K562 (cell line): ENCODE results near the gene ID1. TPM values are rescaled to one million over a fixed set of nuclear protein-coding genes. Genes with fewer than 3 reads are reported as not detected.

ENCODE experiments used
- ATAC-seq: fragments of 200-7000 bp; cut with Tn5 transposase; 3 replicates; pipeline ENCODE4 v1.9.1; 2020; ENCODE audit warnings: moderate library complexity
- BruUV-seq: library from RNA; stranded (reverse); fragments of 400-500 nt; replicated peaks from 2 replicates; lab custom pipeline; 2021; lab: Mats Ljungman, UMichigan
- CTCF ChIA-PET: fragments of 300-600 bp; formaldehyde crosslinking; extraction: SDS; loops from one replicate; lab custom pipeline; 2021; ENCODE audit warnings: low intra/inter-chr PET ratio; lab: Yijun Ruan, JAX
- POLR2A ChIA-PET: fragments of 300-600, 350-650 bp; sonication (Branson Sonifier 250); formaldehyde crosslinking; extraction: SDS; loops from one replicate; lab custom pipeline; 2021; ENCODE audit warnings: antibody characterized with exemption, inconsistent platforms; lab: Yijun Ruan, JAX
- DNase-seq, 4 experiments: peaks; one replicate each; pipeline versions ENCODE4 v3.0.0 to v3.0.0-alpha.2; 2011 to 2018; ENCODE audit warnings: low spot score in 3 of 4, mixed read lengths in 3 of 4; ENCODE audit errors: extremely low read depth in 1 of 4
- FAIRE-seq: peaks from 2 replicates; lab custom pipeline; 2011; peaks lifted over from hg19 to GRCh38; lab: Jason Lieb, UNC
- H2AFZ ChIP-seq: 2 replicates; pipeline ENCODE4 v1.6.0; 2011; ENCODE audit warnings: low read depth, low read length, control low read depth, inconsistent platforms
- H3K27ac ChIP-seq: fragments of 200-600 bp; 3 replicates; pipeline ENCODE4 v1.8.0; 2011; ENCODE audit warnings: low read depth, mild to moderate bottlenecking, control low read depth, inconsistent platforms, low read length, moderate library complexity, mixed read lengths; ENCODE audit errors: extremely low read depth
- H3K27me3 ChIP-seq, 2 experiments: fragments of 300-600 bp in 1 of 2; 2 replicates in 1 of 2; 3 replicates in 1 of 2; pipeline versions ENCODE4 v1.6.0 to v1.8.0; 2011; ENCODE audit warnings: inconsistent platforms in 2 of 2, low read length in 2 of 2, mild to moderate bottlenecking in 1 of 2, mixed read lengths in 1 of 2, moderate library complexity in 1 of 2; ENCODE audit not compliant: control insufficient read depth in 2 of 2, insufficient read depth in 2 of 2
- H3K36me3 ChIP-seq: fragments of 300-600 bp; 3 replicates; pipeline ENCODE4 v1.8.0; 2011; ENCODE audit warnings: mild to moderate bottlenecking, low read length, inconsistent platforms; ENCODE audit not compliant: control insufficient read depth, insufficient read depth
- H3K4me1 ChIP-seq, 2 experiments: fragments of 200-600 bp in 1 of 2; replicated peaks in 1 of 2; 2 replicates in 1 of 2; 3 replicates in 1 of 2; pipeline versions ENCODE4 v1.5.1 to v1.8.0; 2011; ENCODE audit warnings: inconsistent platforms in 2 of 2, low read length in 2 of 2, mild to moderate bottlenecking in 1 of 2, mixed read lengths in 1 of 2, moderate library complexity in 1 of 2; ENCODE audit not compliant: control insufficient read depth in 2 of 2, insufficient read depth in 2 of 2
- H3K4me2 ChIP-seq: 2 replicates; pipeline ENCODE4 v1.6.1; 2011; ENCODE audit warnings: low read length, control low read depth, inconsistent platforms, mixed read lengths; ENCODE audit not compliant: insufficient read depth
- H3K4me3 ChIP-seq: fragments of 200-600 bp; sonication (generic), shearing (Covaris generic); 2 replicates; pipeline ENCODE4 v1.5.1; 2016; ENCODE audit warnings: control low read depth, inconsistent platforms
- H3K79me2 ChIP-seq: fragments of 200-600 bp; 3 replicates; pipeline ENCODE4 v1.8.0; 2011; ENCODE audit warnings: low read length, inconsistent platforms; ENCODE audit not compliant: control insufficient read depth, insufficient read depth
- H3K9ac ChIP-seq, 2 experiments: 2 replicates each; pipeline versions ENCODE4 v1.6.0 to v1.6.1; 2011; ENCODE audit warnings: low read depth in 2 of 2, low read length in 2 of 2, control low read depth in 1 of 2, inconsistent platforms in 1 of 2, mild to moderate bottlenecking in 1 of 2, mixed read lengths in 1 of 2; ENCODE audit not compliant: insufficient read depth in 1 of 2
- H3K9me1 ChIP-seq: one replicate; pipeline ENCODE4 v1.6.0; 2011; ENCODE audit warnings: inconsistent platforms, mild to moderate bottlenecking, low read length, moderate library complexity; ENCODE audit not compliant: control insufficient read depth, insufficient read depth
- H3K9me3 ChIP-seq: replicated peaks from 2 replicates; pipeline ENCODE4 v1.5.1; 2011; ENCODE audit warnings: low read depth, low read length, inconsistent platforms; ENCODE audit not compliant: control insufficient read depth, insufficient read depth
- H4K20me1 ChIP-seq: replicated peaks from 2 replicates; pipeline ENCODE4 v1.6.1; 2011; ENCODE audit warnings: low read length, inconsistent platforms, mixed read lengths; ENCODE audit not compliant: control insufficient read depth, insufficient read depth
- BDP1 ChIP-seq: IDR thresholded peaks from 3 replicates; pipeline ENCODE4 v1.6.1; 2011; ENCODE audit not compliant: insufficient read length, insufficient read depth
- EGR1 ChIP-seq: fragments of 450-650 bp; conservative IDR thresholded peaks from 2 replicates; pipeline ENCODE4 v1.6.1; 2017; ENCODE audit warnings: mild to moderate bottlenecking
- FOXP1 ChIP-seq: sonication (generic); formaldehyde crosslinking; IDR thresholded peaks from 2 replicates; pipeline ENCODE4 v1.8.0; 2022; ENCODE audit warnings: mild to moderate bottlenecking, missing genetic modification reagents
- MEF2A ChIP-seq: IDR thresholded peaks from 2 replicates; pipeline ENCODE4 v1.6.1; 2011; ENCODE audit warnings: low read depth, mild to moderate bottlenecking, low read length, moderate library complexity; ENCODE audit not compliant: control insufficient read depth
- NBN ChIP-seq: fragments of 450-650 bp; IDR thresholded peaks from 2 replicates; pipeline ENCODE4 v1.6.1; 2016; ENCODE audit warnings: low read depth, mild to moderate bottlenecking
- NFE2 ChIP-seq: IDR thresholded peaks from 2 replicates; pipeline ENCODE4 v1.6.1; 2014; ENCODE audit warnings: antibody characterized with exemption, low read depth
- POLR2G ChIP-seq: fragments of 200-400 bp; formaldehyde crosslinking; IDR thresholded peaks from 2 replicates; pipeline ENCODE4 v1.6.1; 2017; ENCODE audit warnings: low read depth, mild to moderate bottlenecking, antibody characterized with exemption, low read length, moderate library complexity
- RBM22 ChIP-seq: fragments of 200-400 bp; formaldehyde crosslinking; IDR thresholded peaks from 2 replicates; pipeline ENCODE4 v1.6.1; 2018; ENCODE audit warnings: low read length, low read depth; ENCODE audit not compliant: poor library complexity, severe bottlenecking
- ZEB2 ChIP-seq: fragments of 450-650 bp; IDR thresholded peaks from 2 replicates; pipeline ENCODE4 v1.6.1; 2016
- ZNF12 ChIP-seq: sonication (generic); formaldehyde crosslinking; IDR thresholded peaks from 2 replicates; pipeline ENCODE4 v1.4.0; 2020; ENCODE audit warnings: mild to moderate bottlenecking, missing genetic modification reagents
- ZNF212 ChIP-seq: fragments of 450-650 bp; formaldehyde crosslinking; IDR thresholded peaks from 2 replicates; pipeline ENCODE4 v1.4.0; 2020; ENCODE audit warnings: mild to moderate bottlenecking
- WGBS: fragments of 100-300 bp; shearing (Covaris generic); methylation state at CpG from one replicate; pipeline ENCODE4 v1.1.6; 2016; ENCODE audit warnings: low coverage, mixed read lengths; ENCODE audit not compliant: insufficient coverage; ENCODE audit errors: missing lambda C conversion rate; 5-methylcytosine and 5-hydroxymethylcytosine counted together
- in situ Hi-C: fragments of 300-500 bp; cut with MboI; formaldehyde crosslinking; loops from 4 replicates; pipeline ENCODE4 v1.15.0; 2018; ENCODE audit warnings: inconsistent platforms, mixed read lengths
- intact Hi-C: fragments of 100-400 bp; cut with micrococcal nuclease; formaldehyde crosslinking; loops from 2 replicates; pipeline ENCODE4 v1.14.2; 2022
- polyA plus RNA-seq, 8 experiments: library from polyadenylated mRNA; depleted of rRNA in 4 of 8; stranded (reverse) in 5 of 8; unstranded in 3 of 8; fragments of >200 nt; fragmentation: Nextera tagmentation in 2 of 8; fragmentation: Illumina TruSeq in 1 of 8; extraction: Ambion mirVana in 2 of 8; extraction: Trizol in 1 of 8; gene quantifications; 2 replicates each; pipeline versions ENCODE4 v1.2.1 to v1.2.3, GENCODE V29; 2011 to 2014; ENCODE audit warnings: inconsistent platforms in 1 of 8, missing spikeins in 1 of 8
- total RNA-seq, 7 experiments: library from RNA; depleted of rRNA in 6 of 7; stranded (reverse); fragments of >200 nt in 6 of 7; fragmentation: Illumina TruSeq in 2 of 7; extraction: Trizol in 2 of 7; gene quantifications; 2 replicates each; pipeline versions ENCODE4 v1.2.1 to v1.2.3, GENCODE V29; 2011 to 2021; ENCODE audit warnings: low replicate concordance in 1 of 7
- TF ChIP-seq, protein P1 (sequence below): fragments of 250-450 bp; sonication (Bioruptor Pico); IDR thresholded peaks from 2 replicates; pipeline ENCODE4 v1.8.0; 2021; ENCODE audit warnings: moderate library complexity, mild to moderate bottlenecking, inconsistent platforms

Gene ID1
- total and polyA plus RNA-seq, 9 of the 15 experiments (the other 6 are each of a cell fraction or from before 2014, with no cell fraction given): 1.4 to 358 (median 65.0) TPM

- FAIRE-seq (no peak), DNase-seq (no peak), ATAC-seq (no peak)
- Histone ChIP-seq H3K27ac (peak overlapping the region; percentile 8; the same call in 1 of the 3 replicates), H3K9me1 (no peaks in the 10 kb centered on the region), H3K9me3 (no peaks in the 10 kb centered on the region), H3K4me1 (peaks cover 15 to 63% of the 10 kb centered on the region in 2 experiments; a peak in 4 of 5 replicates), H3K79me2 (peaks cover 19% of the 10 kb centered on the region), H2AFZ (no peak overlapping the region), H3K4me2 (no peak overlapping the region), H3K27me3 (no peaks in the 10 kb centered on the region), H4K20me1 (no peaks in the 10 kb centered on the region), H3K9ac (0 out of 4 replicates have a peak overlapping the region, but pooled peaks of 1 of the 2 experiments have one; percentile 30), H3K4me3 (no peak overlapping the region), H3K36me3 (peaks cover 58% of the 10 kb centered on the region; the same call in 2 of the 3 replicates)
- BruUV-seq: no TSS peak
- 66% methylated on average over 8 of the region's 8 CpGs for WGBS
- TF ChIP-seq, protein P1, sequence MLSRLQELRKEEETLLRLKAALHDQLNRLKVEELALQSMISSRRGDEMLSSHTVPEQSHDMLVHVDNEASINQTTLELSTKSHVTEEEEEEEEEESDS (CRISPR knock-in tag): no peak
- no peak for TF ChIP-seq BDP1
- 0 out of 2 replicates have a peak, but pooled peaks have one; percentile 33 for TF ChIP-seq ZNF12
- TF ChIP-seq NFE2: no peak
- 0 out of 2 replicates have a peak, but pooled peaks have one; percentile 28 for TF ChIP-seq POLR2G
- TF ChIP-seq ZEB2: no peak
- TF ChIP-seq FOXP1 (CRISPR knock-in tag): 0 out of 2 replicates have a peak, but pooled peaks have one; percentile 31
- TF ChIP-seq RBM22: peak; percentile 53
- TF ChIP-seq EGR1: 0 out of 2 replicates have a peak, but pooled peaks have one; percentile 4
- TF ChIP-seq NBN: no peak
- TF ChIP-seq ZNF212 (CRISPR knock-in tag): no peak
- no peak for TF ChIP-seq MEF2A
- CTCF ChIA-PET: interaction anchor here (0.8 to 2.6 kb wide), 3 partner anchors 11 to 43 kb away, joined by 5 to 46 read pairs (median 7); no protein-coding TSS in a partner anchor
- in situ Hi-C loops (loop anchor here (5.0 kb wide), 1 partner anchor 157 kb away; no protein-coding TSS in a partner anchor), intact Hi-C loops (no loop called here)
- POLR2A ChIA-PET: interaction anchor here (0.6 to 5.9 kb wide), 9 partner anchors 8 to 148 kb away, joined by 3 to 73 read pairs (median 3); partner anchors contain the start of gene ID1
These were observed 35.0 kb upstream of the ID1 start for GRCh38 chr20:31570021-31570463.
